A549 (cell line): ENCODE measurements around the gene PPIF. TPM values are rescaled to one million over a fixed set of nuclear protein-coding genes. Genes with fewer than 3 reads are reported as not detected.

ENCODE experiments used
- ATAC-seq, 2 experiments: fragments of 200-7000 bp in 1 of 2; fragments of >200 bp in 1 of 2; cut with Nextera tagmentation in 1 of 2; cut with Tn5 transposase in 1 of 2; 3 replicates each; pipeline versions ENCODE4 v1.8.0 to v1.9.1; 2018 to 2020; ENCODE audit warnings: mild to moderate bottlenecking in 1 of 2, moderate library complexity in 1 of 2
- CTCF ChIA-PET: fragments of 300-600 bp; sonication (Branson Sonifier 250); formaldehyde crosslinking; extraction: SDS; loops from one replicate; lab custom pipeline; 2021; ENCODE audit warnings: antibody characterized with exemption, inconsistent platforms; lab: Yijun Ruan, JAX
- POLR2A ChIA-PET: fragments of 350-600 bp; formaldehyde crosslinking; extraction: SDS; loops from one replicate; lab custom pipeline; 2021; ENCODE audit warnings: antibody characterized with exemption, inconsistent platforms; lab: Yijun Ruan, JAX
- DNase-seq, 2 experiments: peaks; one replicate each; pipeline versions ENCODE4 v3.0.0 to v3.0.0-alpha.2; 2011 to 2016; ENCODE audit warnings: low read depth in 1 of 2, low spot score in 1 of 2
- FAIRE-seq: peaks from 2 replicates; lab custom pipeline; 2011; peaks lifted over from hg19 to GRCh38; lab: Jason Lieb, UNC
- H3K27ac ChIP-seq, 2 experiments: fragments of >200 bp; sonication (Bioruptor Twin); formaldehyde crosslinking; 3 replicates each; pipeline ENCODE4 v1.5.1; 2016 to 2017
- H3K4me1 ChIP-seq: fragments of >200 bp; sonication (Bioruptor Twin); formaldehyde crosslinking; 3 replicates; pipeline ENCODE4 v1.6.1; 2016
- H3K4me2 ChIP-seq: fragments of >200 bp; sonication (Bioruptor Twin); formaldehyde crosslinking; 3 replicates; pipeline ENCODE4 v1.6.1; 2016
- H3K4me3 ChIP-seq: fragments of >200 bp; sonication (Bioruptor Twin); formaldehyde crosslinking; 3 replicates; pipeline ENCODE4 v1.5.1; 2016
- H3K9me3 ChIP-seq: fragments of >200 bp; sonication (Bioruptor Twin); formaldehyde crosslinking; 3 replicates; pipeline ENCODE4 v1.6.1; 2016
- CHD4 ChIP-seq: fragments of 200-600 bp; sonication (generic); IDR thresholded peaks from 2 replicates; pipeline ENCODE4 v1.6.1; 2016; ENCODE audit warnings: antibody characterized with exemption, mild to moderate bottlenecking, borderline replicate concordance
- EHF ChIP-seq: fragments of 250-450 bp; sonication (Bioruptor Pico); IDR thresholded peaks from 2 replicates; pipeline ENCODE4 v1.5.0; 2020; ENCODE audit warnings: mild to moderate bottlenecking
- MAFK ChIP-seq: fragments of 450-650 bp; IDR thresholded peaks from 2 replicates; pipeline ENCODE4 v1.6.1; 2014; ENCODE audit not compliant: partially characterized antibody
- NPAS2 ChIP-seq: fragments of 250-450 bp; sonication (Bioruptor Pico); IDR thresholded peaks from 2 replicates; pipeline ENCODE4 v1.8.0; 2022; ENCODE audit warnings: mild to moderate bottlenecking, moderate library complexity, borderline replicate concordance
- PHF8 ChIP-seq: fragments of 200-600 bp; sonication (generic); IDR thresholded peaks from 2 replicates; pipeline ENCODE4 v1.6.1; 2016; ENCODE audit warnings: low read depth, mild to moderate bottlenecking, antibody characterized with exemption, moderate library complexity, borderline replicate concordance
- POLR2A ChIP-seq: IDR thresholded peaks from 2 replicates; pipeline ENCODE4 v1.6.1; 2012; ENCODE audit warnings: mild to moderate bottlenecking, low read length
- POLR2AphosphoS2 ChIP-seq: conservative IDR thresholded peaks from 2 replicates; pipeline ENCODE4 v1.6.1; 2012; ENCODE audit warnings: low read length, improper control_type of control experiment, inconsistent platforms
- RCOR1 ChIP-seq: fragments of 150-350 bp; IDR thresholded peaks from 2 replicates; pipeline ENCODE4 v1.6.1; 2014; ENCODE audit warnings: antibody characterized with exemption, low read length, low read depth
- ZSCAN20 ChIP-seq: fragments of 250-450 bp; sonication (Bioruptor Pico); IDR thresholded peaks from 2 replicates; pipeline ENCODE4 v1.8.0; 2022; ENCODE audit warnings: mild to moderate bottlenecking, moderate library complexity
- WGBS: methylation state at CpG from one replicate; pipeline ENCODE4 v1.1.6; 2017; ENCODE audit errors: missing lambda C conversion rate; 5-methylcytosine and 5-hydroxymethylcytosine counted together
- polyA plus RNA-seq, 4 experiments: library from polyadenylated mRNA; depleted of rRNA in 3 of 4; stranded (reverse); fragments of >200 nt; fragmentation: RNase III in 1 of 4; extraction: RNeasy Plus Mini Kit Qiagen cat#74134 plus additional on column Dnase treatment in 1 of 4; gene quantifications; 2 replicates in 3 of 4; 3 replicates in 1 of 4; pipeline ENCODE4 v1.2.3, GENCODE V29; 2011 to 2017
- TF ChIP-seq, protein P1 (sequence below): IDR thresholded peaks from 2 replicates; pipeline ENCODE4 v1.6.1; 2012
- TF ChIP-seq, protein P2 (sequence below): fragments of 250-450 bp; sonication (Bioruptor Pico); IDR thresholded peaks from 2 replicates; pipeline ENCODE4 v1.5.0; 2021; ENCODE audit warnings: mild to moderate bottlenecking, moderate library complexity, borderline replicate concordance
- TF ChIP-seq, protein P3 (sequence below): fragments of 450-650 bp; IDR thresholded peaks from 2 replicates; pipeline ENCODE4 v1.6.1; 2014; ENCODE audit warnings: antibody characterized with exemption

PPIF gene
- polyA plus RNA-seq, 2 of the 4 experiments (the other 2 are of a cell fraction) = 44.8 to 75.0 TPM

DNA sequence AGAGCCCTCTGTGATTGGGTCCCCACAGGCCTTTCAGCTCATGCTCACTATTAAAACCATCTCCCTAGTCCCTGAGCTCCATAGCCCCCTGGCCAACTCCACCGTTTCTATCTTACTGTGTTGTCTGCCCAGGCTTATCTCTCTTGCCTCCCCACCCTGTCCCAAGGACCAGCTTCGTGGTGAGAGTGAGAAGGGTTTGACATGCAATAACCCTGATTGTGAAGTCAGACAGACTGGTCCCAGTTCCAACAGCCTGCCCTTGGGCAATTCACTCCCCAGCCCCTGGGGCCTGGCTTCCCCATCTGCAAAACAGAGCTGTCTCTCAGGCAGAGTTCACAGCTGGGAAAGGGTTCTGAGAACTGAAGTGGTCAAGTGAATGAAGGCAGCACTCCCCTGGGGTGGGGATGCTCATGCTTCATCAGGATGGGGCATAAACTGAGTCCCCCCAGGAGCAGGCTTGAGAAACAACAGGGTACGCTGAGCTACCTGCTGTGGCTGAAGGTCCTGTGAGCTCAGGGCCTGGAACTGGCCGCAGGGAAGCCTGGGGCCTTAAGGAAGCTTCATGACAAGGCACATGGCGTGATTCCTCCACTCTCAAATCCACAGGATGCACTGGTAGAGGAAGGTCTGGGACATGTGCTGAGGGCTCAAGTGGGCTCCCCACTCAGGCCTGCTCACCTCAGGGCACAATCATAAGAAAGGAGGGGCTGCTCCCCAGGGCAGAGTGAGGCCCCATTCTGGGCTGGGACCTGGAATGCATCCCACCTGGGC lies 1.8 kb upstream of the PPIF start:
- WGBS = 82% methylated on average over 5 of the region's 5 CpGs
- DNase-seq = no peak
- ChIA-PET POLR2A (interaction anchor here (1.3 kb wide), 1 partner anchor 12 kb away, joined by 3 read pairs; no protein-coding TSS in a partner anchor), CTCF (interaction anchor here (1.3 to 3.3 kb wide), 5 partner anchors 12 to 161 kb away, joined by 3 to 37 read pairs (median 5); no protein-coding TSS in a partner anchor)
- no peak overlapping the region for H3K4me2 ChIP-seq
- H3K27ac ChIP-seq = no peak overlapping the region
- TF ChIP-seq, protein P1, sequence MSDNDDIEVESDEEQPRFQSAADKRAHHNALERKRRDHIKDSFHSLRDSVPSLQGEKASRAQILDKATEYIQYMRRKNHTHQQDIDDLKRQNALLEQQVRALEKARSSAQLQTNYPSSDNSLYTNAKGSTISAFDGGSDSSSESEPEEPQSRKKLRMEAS = no peak
- no peak for TF ChIP-seq POLR2AphosphoS2
- no peak overlapping the region for H3K4me3 ChIP-seq
- no peak for FAIRE-seq
- no peaks in the 10 kb centered on the region for H3K9me3 ChIP-seq
- ATAC-seq = no peak
- H3K4me1 ChIP-seq = peaks cover 18% of the 10 kb centered on the region

DNA sequence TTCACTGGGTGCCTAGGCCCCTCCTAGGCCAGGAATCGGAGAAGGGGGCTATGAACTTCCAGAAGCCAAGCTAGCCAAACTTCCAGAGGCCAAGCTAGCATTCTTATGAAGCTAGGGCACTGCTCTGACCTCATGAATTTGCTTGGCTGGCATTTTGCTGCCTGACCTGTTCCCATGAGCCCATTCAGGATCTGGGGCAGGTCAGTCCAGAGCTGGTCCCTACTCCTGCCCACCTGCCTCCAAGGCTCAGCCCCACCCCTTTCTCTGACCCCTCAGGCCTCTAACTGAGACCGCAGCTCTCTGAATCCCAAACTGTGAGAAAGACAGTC lies 1.3 kb upstream of the PPIF start:
- ATAC-seq (no peak), DNase-seq (no peak), FAIRE-seq (no peak)
- Histone ChIP-seq H3K9me3 (no peaks in the 10 kb centered on the region), H3K4me1 (peaks cover 18% of the 10 kb centered on the region), H3K4me3 (no peak overlapping the region), H3K4me2 (no peak overlapping the region), H3K27ac (no peak overlapping the region)
- 92% methylated on average over 1 of the region's 2 CpGs for WGBS
- ChIA-PET CTCF (interaction anchor here (0.9 to 3.3 kb wide), 9 partner anchors 12 to 160 kb away, joined by 3 to 37 read pairs (median 3); no protein-coding TSS in a partner anchor), POLR2A (interaction anchor here (1.3 kb wide), 1 partner anchor 12 kb away, joined by 3 read pairs; no protein-coding TSS in a partner anchor)
- TF ChIP-seq, protein P2, sequence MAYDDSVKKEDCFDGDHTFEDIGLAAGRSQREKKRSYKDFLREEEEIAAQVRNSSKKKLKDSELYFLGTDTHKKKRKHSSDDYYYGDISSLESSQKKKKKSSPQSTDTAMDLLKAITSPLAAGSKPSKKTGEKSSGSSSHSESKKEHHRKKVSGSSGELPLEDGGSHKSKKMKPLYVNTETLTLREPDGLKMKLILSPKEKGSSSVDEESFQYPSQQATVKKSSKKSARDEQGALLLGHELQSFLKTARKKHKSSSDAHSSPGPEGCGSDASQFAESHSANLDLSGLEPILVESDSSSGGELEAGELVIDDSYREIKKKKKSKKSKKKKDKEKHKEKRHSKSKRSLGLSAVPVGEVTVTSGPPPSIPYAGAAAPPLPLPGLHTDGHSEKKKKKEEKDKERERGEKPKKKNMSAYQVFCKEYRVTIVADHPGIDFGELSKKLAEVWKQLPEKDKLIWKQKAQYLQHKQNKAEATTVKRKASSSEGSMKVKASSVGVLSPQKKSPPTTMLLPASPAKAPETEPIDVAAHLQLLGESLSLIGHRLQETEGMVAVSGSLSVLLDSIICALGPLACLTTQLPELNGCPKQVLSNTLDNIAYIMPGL = no peak
- TF ChIP-seq MAFK = peak; percentile 65

DNA sequence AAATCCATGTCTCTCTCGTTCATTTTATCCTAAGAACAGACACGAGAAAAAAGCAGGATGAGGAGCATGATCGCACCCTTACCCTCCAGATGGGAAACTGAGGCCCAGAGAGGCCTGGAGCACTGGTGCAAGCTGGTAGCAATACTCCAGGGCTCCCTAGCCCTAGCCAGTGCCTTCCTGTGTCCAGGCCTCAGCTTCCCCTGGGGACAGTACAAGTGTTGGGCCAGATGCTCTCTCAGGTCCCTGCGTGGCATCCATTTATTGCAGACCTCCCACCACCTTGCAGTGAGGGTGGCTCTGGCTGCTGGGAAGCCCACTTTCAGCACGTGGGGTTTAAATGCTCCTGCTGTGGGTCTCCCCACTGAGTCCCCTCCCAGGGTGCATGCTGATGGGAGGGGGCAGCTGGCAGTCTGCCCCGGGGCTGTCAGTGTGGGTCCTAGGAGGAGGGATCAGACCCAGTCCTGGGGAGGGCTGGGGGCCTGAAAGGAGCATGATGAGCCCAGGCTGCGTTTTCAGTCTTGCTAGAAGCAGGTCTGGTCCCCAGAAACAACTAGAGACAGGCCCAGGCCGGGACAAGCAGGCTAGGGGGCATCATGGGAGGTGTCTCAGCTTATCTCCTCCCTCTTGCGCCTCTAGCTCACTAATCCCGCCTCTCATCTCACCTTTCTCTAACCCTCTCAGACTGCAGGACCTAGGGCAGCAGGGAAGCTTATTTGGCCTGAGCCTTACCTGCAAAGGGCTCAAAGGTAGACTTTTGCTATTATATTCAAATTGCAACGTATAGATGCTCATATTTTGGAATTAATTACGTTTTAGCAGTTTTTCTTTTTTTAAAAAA lies 662 bp upstream of the PPIF start:
- ChIA-PET POLR2A (interaction anchor here (1.3 kb wide), 1 partner anchor 13 kb away, joined by 3 read pairs; no protein-coding TSS in a partner anchor), CTCF (interaction anchor here (0.8 to 3.3 kb wide), 13 partner anchors 13 to 160 kb away, joined by 3 to 37 read pairs (median 3); no protein-coding TSS in a partner anchor)
- Histone ChIP-seq H3K9me3 (no peaks in the 10 kb centered on the region), H3K4me3 (no peak overlapping the region), H3K27ac (peak overlapping the region in 1 of 2 experiments; percentile 47; a peak in 3 of 6 replicates), H3K4me1 (peaks cover 18% of the 10 kb centered on the region), H3K4me2 (peak overlapping the region; percentile 99)
- no peak for TF ChIP-seq CHD4
- TF ChIP-seq EHF (CRISPR knock-in tag) = no peak
- TF ChIP-seq PHF8 = no peak
- TF ChIP-seq NPAS2 (CRISPR knock-in tag) = no peak
- TF ChIP-seq, protein P3, sequence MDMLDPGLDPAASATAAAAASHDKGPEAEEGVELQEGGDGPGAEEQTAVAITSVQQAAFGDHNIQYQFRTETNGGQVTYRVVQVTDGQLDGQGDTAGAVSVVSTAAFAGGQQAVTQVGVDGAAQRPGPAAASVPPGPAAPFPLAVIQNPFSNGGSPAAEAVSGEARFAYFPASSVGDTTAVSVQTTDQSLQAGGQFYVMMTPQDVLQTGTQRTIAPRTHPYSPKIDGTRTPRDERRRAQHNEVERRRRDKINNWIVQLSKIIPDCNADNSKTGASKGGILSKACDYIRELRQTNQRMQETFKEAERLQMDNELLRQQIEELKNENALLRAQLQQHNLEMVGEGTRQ = no peak
- TF ChIP-seq POLR2A = no peak
- TF ChIP-seq ZSCAN20 (CRISPR knock-in tag) = no peak
- no peak for TF ChIP-seq RCOR1
- DNase-seq (no peak), ATAC-seq (peak in 1 of 2 experiments; percentile 7; a peak in 2 of 6 replicates), FAIRE-seq (no peak)
- 52% methylated on average over 10 of the region's 12 CpGs for WGBS
